Activated T-cell treated with anti-CD3 and anti-CD28 coated beads, Interleukin-2, amount 50 U/mL, for 1 hour (primary cell): ENCODE measurements around the gene BACH2.
"Not testable (repeated sequence)": the region's sequence is repeated elsewhere in the genome, so short reads cannot be mapped to it uniquely, and the experiment has no call there.

Source experiments
- DNase-seq: peaks from one replicate; pipeline ENCODE4 v3.0.0-alpha.2; 2020

The BACH2 gene

DNA sequence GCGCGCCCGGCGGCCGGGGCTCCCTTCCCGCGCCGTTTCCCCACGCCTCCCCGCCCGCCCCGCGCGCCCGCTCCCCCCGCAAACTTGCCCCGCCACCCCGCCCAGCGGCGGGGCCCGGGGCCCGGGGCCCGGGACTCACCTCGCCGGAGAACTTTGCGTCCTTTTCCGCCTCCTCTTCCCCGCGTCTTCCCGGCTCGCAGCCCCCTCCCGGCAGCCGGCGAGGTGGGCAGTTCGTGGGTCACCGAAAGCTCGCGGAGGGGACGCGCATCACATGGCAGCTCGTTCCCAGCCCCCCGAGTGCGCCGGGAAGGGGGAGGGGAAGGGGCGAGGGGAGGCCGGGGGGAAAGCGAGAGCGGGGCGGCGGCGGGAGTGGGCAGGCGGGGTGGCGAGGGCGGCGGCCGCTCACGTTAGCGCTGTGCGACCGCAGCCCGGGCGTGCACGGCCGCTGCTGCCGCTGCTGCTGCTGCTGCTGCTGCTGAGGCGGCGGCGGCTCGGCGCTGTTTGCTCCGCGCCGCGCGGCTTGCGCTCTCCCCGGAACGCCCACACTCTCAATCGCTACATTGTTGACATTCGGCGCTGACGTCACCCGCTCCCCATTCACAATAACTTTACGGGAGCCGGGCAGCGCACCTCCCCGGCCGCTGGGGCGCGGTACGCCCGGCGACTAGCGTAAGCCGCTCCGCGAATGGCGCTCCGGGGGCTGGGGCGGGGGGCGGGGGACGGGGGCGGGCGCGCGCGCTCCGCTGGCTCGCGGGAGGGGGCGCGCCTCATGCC lies at the start of gene BACH2:
Gene BACH2, minus strand, starts transcription at position 503 of the 774 bp plus-strand sequence. CDS start 287,999 bp downstream, outside the sequence.
- DNase-seq: peak; percentile 94

GRCh38 chr6:90343576-90343975 lies 46.9 kb upstream of the BACH2 start:
- DNase-seq: no peak

- DNase-seq: no peak
Observed at GRCh38 chr6:90338409-90338808, 41.8 kb upstream of the BACH2 start.

GRCh38 chr6:90336388-90336947 lies 39.8 kb upstream of the BACH2 start:
- no peak for DNase-seq

DNA sequence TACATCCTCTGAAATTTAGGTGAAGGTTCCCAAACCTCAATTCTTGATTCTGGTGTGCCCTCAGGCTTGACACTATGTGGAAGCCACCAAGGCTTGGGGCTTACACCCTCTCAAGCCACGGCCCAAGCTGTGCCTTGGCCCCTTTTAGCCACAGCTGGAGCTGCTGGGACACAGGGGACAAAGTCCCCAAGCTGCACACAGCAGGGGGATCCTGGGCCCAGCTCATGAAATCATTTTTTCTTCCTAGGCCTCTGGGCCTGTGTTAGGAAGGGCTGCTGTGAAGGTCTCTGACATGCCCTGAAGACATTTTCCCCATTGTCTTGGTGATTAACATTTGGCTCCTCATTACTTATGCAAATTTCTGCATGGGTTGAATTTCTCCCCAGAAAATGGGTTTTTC lies 37.3 kb upstream of the BACH2 start:
- DNase-seq: no peak

- DNase-seq: not testable (repeated sequence)
Observed at GRCh38 chr6:90332978-90333543, 36.4 kb upstream of the BACH2 start.

- DNase-seq: no peak
Observed at GRCh38 chr6:90329386-90330077, 32.9 kb upstream of the BACH2 start.

- no peak for DNase-seq
Observed at GRCh38 chr6:90328004-90328403, 31.4 kb upstream of the BACH2 start.

DNA sequence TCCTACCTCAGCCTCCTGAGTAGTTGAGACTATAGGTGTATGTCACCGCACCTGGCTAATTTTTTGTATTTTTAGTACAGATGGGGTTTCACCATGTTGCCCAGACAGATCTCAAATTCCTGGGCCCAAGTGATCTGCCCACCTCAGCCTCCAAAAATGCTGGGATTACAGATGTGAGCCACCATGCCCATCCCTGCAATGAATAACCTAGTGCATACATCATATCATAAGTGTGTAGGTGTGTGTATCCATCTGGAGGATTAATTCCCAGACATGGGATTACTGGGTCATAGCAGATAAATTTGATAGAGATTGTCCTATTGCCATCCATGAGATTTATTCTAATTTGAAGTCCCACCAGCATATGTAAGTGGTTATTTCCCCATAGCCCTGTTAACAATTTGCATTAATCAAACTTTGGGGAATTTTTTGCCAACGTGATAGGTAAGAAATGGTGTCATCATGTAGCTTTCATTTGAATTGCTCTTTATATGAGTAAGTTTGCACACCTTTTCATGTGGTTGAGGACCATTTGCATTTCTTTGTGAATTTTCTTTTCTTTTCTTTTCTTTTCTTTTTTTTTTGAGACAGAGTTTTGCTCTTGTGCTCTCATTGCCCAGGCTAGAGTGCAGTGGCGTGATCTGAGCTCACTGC lies 29.9 kb upstream of the BACH2 start:
- no peak for DNase-seq

DNA sequence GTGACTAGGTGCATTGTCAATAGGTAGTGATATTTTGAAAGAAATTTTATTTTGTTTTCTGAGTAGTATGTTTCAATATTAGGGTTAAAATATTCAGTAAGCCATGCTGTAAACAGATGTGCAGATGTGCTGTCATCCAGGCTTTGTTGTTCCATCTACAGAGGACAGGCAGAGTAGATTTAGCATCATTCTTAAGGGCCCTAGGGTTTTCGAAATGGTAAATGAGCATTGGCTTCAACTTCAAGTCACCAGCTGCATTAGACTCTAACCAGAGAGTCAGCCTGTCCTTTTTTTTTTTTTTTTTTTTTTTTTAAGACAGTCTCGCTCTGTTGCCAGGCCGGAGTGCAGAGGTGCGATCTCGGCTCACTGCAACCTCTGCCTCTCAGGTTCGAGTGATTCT lies 27.1 kb upstream of the BACH2 start:
- no peak for DNase-seq

GRCh38 chr6:90322976-90323474 lies 26.4 kb upstream of the BACH2 start:
- no peak for DNase-seq

GRCh38 chr6:90319979-90320685 lies 23.5 kb upstream of the BACH2 start:
- no peak for DNase-seq

GRCh38 chr6:90319044-90319443 lies 22.4 kb upstream of the BACH2 start:
- no peak for DNase-seq

GRCh38 chr6:90315986-90316385 lies 19.3 kb upstream of the BACH2 start:
- DNase-seq: no peak

DNA sequence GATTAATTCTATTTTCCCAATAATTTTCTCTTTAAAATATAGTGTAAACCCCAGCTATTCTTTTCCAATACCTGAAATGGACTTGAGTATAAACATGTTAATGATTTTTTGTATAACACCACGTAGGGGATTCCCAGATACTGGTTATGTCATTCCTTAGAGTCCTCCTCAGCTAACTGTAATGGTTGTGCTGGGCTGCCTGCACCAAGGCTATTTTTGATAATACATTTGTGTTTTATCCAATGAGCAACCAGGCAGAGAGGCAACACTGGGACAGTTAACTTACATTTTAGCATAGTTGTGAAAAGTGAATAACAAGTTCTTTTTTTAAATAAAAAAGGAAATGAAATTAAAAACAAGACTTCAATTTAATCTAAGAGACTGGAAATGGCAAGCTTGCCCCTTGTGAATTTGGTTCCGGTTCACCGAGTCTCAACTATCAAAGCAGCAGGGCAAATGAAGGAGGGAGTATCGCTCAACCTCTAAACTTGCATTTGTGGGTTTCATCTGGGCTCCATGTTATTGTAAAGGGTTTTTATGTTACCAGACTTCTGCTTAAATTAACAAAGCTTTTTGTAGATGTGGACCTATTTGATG lies 18.8 kb upstream of the BACH2 start:
- no peak for DNase-seq

GRCh38 chr6:90314514-90314913 lies 17.9 kb upstream of the BACH2 start:
- no peak for DNase-seq

- DNase-seq: no peak
Observed at GRCh38 chr6:90311569-90311968, 14.9 kb upstream of the BACH2 start.

DNA sequence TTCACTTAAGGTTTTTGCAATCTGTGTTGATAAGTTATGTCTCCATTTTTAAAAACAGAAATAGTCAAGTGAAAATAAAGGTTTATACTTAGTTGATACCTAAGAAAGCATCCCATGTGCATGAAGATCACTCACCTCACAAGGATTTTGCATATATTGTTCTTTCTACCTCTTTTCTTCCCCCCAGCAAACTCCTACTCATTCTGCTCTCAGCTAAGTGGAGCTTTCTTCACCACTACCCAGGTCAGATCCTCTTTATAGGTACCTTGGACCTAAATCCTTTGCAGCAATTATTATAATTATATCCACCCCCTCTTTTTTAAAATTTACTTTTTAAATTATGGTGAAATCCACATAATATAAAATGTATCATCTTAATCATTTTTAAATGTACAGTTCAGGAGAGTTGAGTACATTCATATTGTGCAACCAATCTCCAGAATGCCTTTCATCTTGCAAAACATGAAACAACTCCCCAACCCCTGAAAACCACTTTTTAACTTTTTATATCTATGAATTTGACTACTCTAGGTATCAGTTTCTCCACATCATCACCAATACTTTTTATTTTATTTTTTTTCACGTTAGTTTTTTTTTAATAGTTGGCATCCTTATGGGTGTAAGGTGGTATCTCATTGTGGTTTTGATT lies 9.3 kb upstream of the BACH2 start:
- no peak for DNase-seq

- no peak for DNase-seq
Observed at GRCh38 chr6:90304308-90304707, 7.7 kb upstream of the BACH2 start.

GRCh38 chr6:90303039-90303438 lies 6.4 kb upstream of the BACH2 start:
- DNase-seq: no peak

GRCh38 chr6:90302320-90302719 lies 5.7 kb upstream of the BACH2 start:
- DNase-seq: no peak
